K562 (cell line): ENCODE results near the gene RDH16. TPM values are rescaled to one million over a fixed set of nuclear protein-coding genes. Genes with fewer than 3 reads are reported as not detected.
A peak's percentile ranks its signal among the peaks of the same experiment; 100 is the strongest.

ENCODE experiments used
- ATAC-seq: fragments of 200-7000 bp; cut with Tn5 transposase; 3 replicates; pipeline ENCODE4 v1.9.1; 2020; ENCODE audit warnings: moderate library complexity
- BruUV-seq: library from RNA; stranded (reverse); fragments of 400-500 nt; replicated peaks from 2 replicates; lab custom pipeline; 2021; lab: Mats Ljungman, UMichigan
- CTCF ChIA-PET: fragments of 300-600 bp; formaldehyde crosslinking; extraction: SDS; loops from one replicate; lab custom pipeline; 2021; ENCODE audit warnings: low intra/inter-chr PET ratio; lab: Yijun Ruan, JAX
- POLR2A ChIA-PET: fragments of 300-600, 350-650 bp; sonication (Branson Sonifier 250); formaldehyde crosslinking; extraction: SDS; loops from one replicate; lab custom pipeline; 2021; ENCODE audit warnings: antibody characterized with exemption, inconsistent platforms; lab: Yijun Ruan, JAX
- DNase-seq, 4 experiments: peaks; one replicate each; pipeline versions ENCODE4 v3.0.0 to v3.0.0-alpha.2; 2011 to 2018; ENCODE audit warnings: low spot score in 3 of 4, mixed read lengths in 3 of 4; ENCODE audit errors: extremely low read depth in 1 of 4
- FAIRE-seq: peaks from 2 replicates; lab custom pipeline; 2011; peaks lifted over from hg19 to GRCh38; lab: Jason Lieb, UNC
- H2AFZ ChIP-seq: 2 replicates; pipeline ENCODE4 v1.6.0; 2011; ENCODE audit warnings: low read depth, low read length, control low read depth, inconsistent platforms
- H3K27ac ChIP-seq: fragments of 200-600 bp; 3 replicates; pipeline ENCODE4 v1.8.0; 2011; ENCODE audit warnings: low read depth, mild to moderate bottlenecking, control low read depth, inconsistent platforms, low read length, moderate library complexity, mixed read lengths; ENCODE audit errors: extremely low read depth
- H3K27me3 ChIP-seq, 2 experiments: fragments of 300-600 bp in 1 of 2; 2 replicates in 1 of 2; 3 replicates in 1 of 2; pipeline versions ENCODE4 v1.6.0 to v1.8.0; 2011; ENCODE audit warnings: inconsistent platforms in 2 of 2, low read length in 2 of 2, mild to moderate bottlenecking in 1 of 2, mixed read lengths in 1 of 2, moderate library complexity in 1 of 2; ENCODE audit not compliant: control insufficient read depth in 2 of 2, insufficient read depth in 2 of 2
- H3K36me3 ChIP-seq: fragments of 300-600 bp; 3 replicates; pipeline ENCODE4 v1.8.0; 2011; ENCODE audit warnings: mild to moderate bottlenecking, low read length, inconsistent platforms; ENCODE audit not compliant: control insufficient read depth, insufficient read depth
- H3K4me1 ChIP-seq, 2 experiments: fragments of 200-600 bp in 1 of 2; replicated peaks in 1 of 2; 2 replicates in 1 of 2; 3 replicates in 1 of 2; pipeline versions ENCODE4 v1.5.1 to v1.8.0; 2011; ENCODE audit warnings: inconsistent platforms in 2 of 2, low read length in 2 of 2, mild to moderate bottlenecking in 1 of 2, mixed read lengths in 1 of 2, moderate library complexity in 1 of 2; ENCODE audit not compliant: control insufficient read depth in 2 of 2, insufficient read depth in 2 of 2
- H3K4me2 ChIP-seq: 2 replicates; pipeline ENCODE4 v1.6.1; 2011; ENCODE audit warnings: low read length, control low read depth, inconsistent platforms, mixed read lengths; ENCODE audit not compliant: insufficient read depth
- H3K4me3 ChIP-seq: fragments of 200-600 bp; sonication (generic), shearing (Covaris generic); 2 replicates; pipeline ENCODE4 v1.5.1; 2016; ENCODE audit warnings: control low read depth, inconsistent platforms
- H3K79me2 ChIP-seq: fragments of 200-600 bp; 3 replicates; pipeline ENCODE4 v1.8.0; 2011; ENCODE audit warnings: low read length, inconsistent platforms; ENCODE audit not compliant: control insufficient read depth, insufficient read depth
- H3K9ac ChIP-seq, 2 experiments: 2 replicates each; pipeline versions ENCODE4 v1.6.0 to v1.6.1; 2011; ENCODE audit warnings: low read depth in 2 of 2, low read length in 2 of 2, control low read depth in 1 of 2, inconsistent platforms in 1 of 2, mild to moderate bottlenecking in 1 of 2, mixed read lengths in 1 of 2; ENCODE audit not compliant: insufficient read depth in 1 of 2
- H3K9me1 ChIP-seq: one replicate; pipeline ENCODE4 v1.6.0; 2011; ENCODE audit warnings: inconsistent platforms, mild to moderate bottlenecking, low read length, moderate library complexity; ENCODE audit not compliant: control insufficient read depth, insufficient read depth
- H3K9me3 ChIP-seq: replicated peaks from 2 replicates; pipeline ENCODE4 v1.5.1; 2011; ENCODE audit warnings: low read depth, low read length, inconsistent platforms; ENCODE audit not compliant: control insufficient read depth, insufficient read depth
- H4K20me1 ChIP-seq: replicated peaks from 2 replicates; pipeline ENCODE4 v1.6.1; 2011; ENCODE audit warnings: low read length, inconsistent platforms, mixed read lengths; ENCODE audit not compliant: control insufficient read depth, insufficient read depth
- PRMT5 ChIP-seq: sonication (generic); formaldehyde crosslinking; IDR thresholded peaks from 2 replicates; pipeline ENCODE4 v1.5.0; 2020; ENCODE audit warnings: missing genetic modification reagents
- PURB ChIP-seq: sonication (generic); formaldehyde crosslinking; IDR thresholded peaks from 2 replicates; pipeline ENCODE4 v1.9.0; 2021; ENCODE audit warnings: low read depth, mild to moderate bottlenecking, missing genetic modification reagents
- SRF ChIP-seq, 2 experiments: fragments of 250-450, 450-650 bp in 1 of 2; sonication (Bioruptor Pico) in 1 of 2; sonication (generic) in 1 of 2; formaldehyde crosslinking; IDR thresholded peaks; 2 replicates each; pipeline versions ENCODE4 v1.5.0 to v1.5.1; 2020 to 2022; ENCODE audit warnings: mild to moderate bottlenecking in 1 of 2, missing genetic modification reagents in 1 of 2
- WGBS: fragments of 100-300 bp; shearing (Covaris generic); methylation state at CpG from one replicate; pipeline ENCODE4 v1.1.6; 2016; ENCODE audit warnings: low coverage, mixed read lengths; ENCODE audit not compliant: insufficient coverage; ENCODE audit errors: missing lambda C conversion rate; 5-methylcytosine and 5-hydroxymethylcytosine counted together
- in situ Hi-C: fragments of 300-500 bp; cut with MboI; formaldehyde crosslinking; loops from 4 replicates; pipeline ENCODE4 v1.15.0; 2018; ENCODE audit warnings: inconsistent platforms, mixed read lengths
- intact Hi-C: fragments of 100-400 bp; cut with micrococcal nuclease; formaldehyde crosslinking; loops from 2 replicates; pipeline ENCODE4 v1.14.2; 2022
- polyA plus RNA-seq, 8 experiments: library from polyadenylated mRNA; depleted of rRNA in 4 of 8; stranded (reverse) in 5 of 8; unstranded in 3 of 8; fragments of >200 nt; fragmentation: Nextera tagmentation in 2 of 8; fragmentation: Illumina TruSeq in 1 of 8; extraction: Ambion mirVana in 2 of 8; extraction: Trizol in 1 of 8; gene quantifications; 2 replicates each; pipeline versions ENCODE4 v1.2.1 to v1.2.3, GENCODE V29; 2011 to 2014; ENCODE audit warnings: inconsistent platforms in 1 of 8, missing spikeins in 1 of 8
- total RNA-seq, 7 experiments: library from RNA; depleted of rRNA in 6 of 7; stranded (reverse); fragments of >200 nt in 6 of 7; fragmentation: Illumina TruSeq in 2 of 7; extraction: Trizol in 2 of 7; gene quantifications; 2 replicates each; pipeline versions ENCODE4 v1.2.1 to v1.2.3, GENCODE V29; 2011 to 2021; ENCODE audit warnings: low replicate concordance in 1 of 7
- TF ChIP-seq, protein P1 (sequence below): sonication (generic); formaldehyde crosslinking; IDR thresholded peaks from 2 replicates; pipeline ENCODE4 v1.8.0; 2022; ENCODE audit warnings: missing genetic modification reagents, mild to moderate bottlenecking, borderline replicate concordance
- TF ChIP-seq, protein P2 (sequence below), 3 experiments: IDR thresholded peaks in 2 of 3; conservative IDR thresholded peaks in 1 of 3; 2 replicates each; pipeline ENCODE4 v1.5.1; 2011 to 2012; ENCODE audit warnings: low read length in 3 of 3, mild to moderate bottlenecking in 3 of 3, control low read depth in 2 of 3, improper control_type of control experiment in 1 of 3, inconsistent platforms in 1 of 3, low read depth in 1 of 3, mixed read lengths in 1 of 3, moderate library complexity in 1 of 3; ENCODE audit not compliant: insufficient read depth in 2 of 3
- TF ChIP-seq, protein P3 (sequence below), 2 experiments: fragments of 200-800 bp in 1 of 2; sonication (Bioruptor generic) in 1 of 2; sonication (generic) in 1 of 2; formaldehyde crosslinking in 1 of 2; IDR thresholded peaks in 1 of 2; conservative IDR thresholded peaks in 1 of 2; 2 replicates each; pipeline versions ENCODE4 v1.5.0 to v1.6.1; 2016 to 2020; ENCODE audit warnings: missing compliant biosample characterization in 1 of 2, missing genetic modification characterization in 1 of 2, missing genetic modification reagents in 1 of 2

The RDH16 gene
- total and polyA plus RNA-seq, 9 of the 15 experiments (the other 6 are each of a cell fraction or from before 2014, with no cell fraction given), result 0.11 to 0.52 (median 0.22) TPM; not detected in 1

DNA sequence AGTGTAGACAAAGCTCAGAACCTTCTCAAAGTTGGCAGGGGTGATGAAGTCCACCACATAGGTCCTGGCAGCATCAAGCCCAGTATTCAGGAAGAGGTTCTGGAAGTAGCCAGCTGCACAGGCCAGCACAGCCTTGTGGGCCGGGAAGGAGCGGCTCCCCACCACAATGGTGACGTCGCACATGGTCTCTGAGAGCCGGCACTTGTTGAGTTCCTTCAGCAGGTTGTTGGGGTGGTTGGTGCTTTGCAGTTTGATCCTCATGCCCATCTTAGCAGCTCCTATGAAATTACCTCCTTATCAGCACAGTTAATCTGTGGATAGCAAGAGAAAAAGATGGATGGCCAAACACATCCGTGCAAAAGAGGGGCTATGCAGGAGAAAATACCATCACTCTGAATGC, 47.2 kb upstream of the RDH16 start:
- no peak overlapping the region for H2AFZ ChIP-seq
- H3K4me3 ChIP-seq, result no peak overlapping the region
- no peak overlapping the region for H3K27ac ChIP-seq
- H4K20me1 ChIP-seq, result no peaks in the 10 kb centered on the region; the same call in 1 of the 2 replicates
- DNase-seq (no peak), FAIRE-seq (no peak), ATAC-seq (no peak)
- CTCF ChIA-PET, result interaction anchor here (2.5 to 5.1 kb wide), 2 partner anchors 57 to 165 kb away, joined by 16 to 63 read pairs; no protein-coding TSS in a partner anchor
- BruUV-seq, result no TSS peak
- peaks cover 20 to 42% of the 10 kb centered on the region in 2 experiments; a peak in 4 of 5 replicates for H3K4me1 ChIP-seq
- POLR2A ChIA-PET, result interaction anchor here (0.9 to 2.9 kb wide), 7 partner anchors 12 to 279 kb away, joined by 3 to 23 read pairs (median 4); partner anchors contain the start of genes NACA and STAT6
- H3K9me1 ChIP-seq, result peaks cover 3% of the 10 kb centered on the region
- TF ChIP-seq SRF (CRISPR knock-in tag; IDR thresholded peaks at IDR 0.05) (0 out of 4 replicates have a peak, but pooled peaks of 1 of the 2 experiments have one; percentile 0), PRMT5 (CRISPR knock-in tag) (no peak)
- H3K27me3 ChIP-seq, result no peaks in the 10 kb centered on the region
- peaks cover 47% of the 10 kb centered on the region for H3K79me2 ChIP-seq
- intact Hi-C loops (loop anchor here (10.0 kb wide), 1 partner anchor 370 kb away; the partner anchor contains the start of gene BAZ2A), in situ Hi-C loops (loop anchor here (5.0 kb wide), 3 partner anchors 108 to 247 kb away; partner anchors contain the start of gene STAT6)
- no peak overlapping the region; the same call in 1 of the 2 replicates for H3K4me2 ChIP-seq
- 89% methylated on average over 6 of the region's 6 CpGs for WGBS
- no peak overlapping the region for H3K9ac ChIP-seq
- H3K9me3 ChIP-seq, result no peaks in the 10 kb centered on the region
- peaks cover 53% of the 10 kb centered on the region for H3K36me3 ChIP-seq

DNA sequence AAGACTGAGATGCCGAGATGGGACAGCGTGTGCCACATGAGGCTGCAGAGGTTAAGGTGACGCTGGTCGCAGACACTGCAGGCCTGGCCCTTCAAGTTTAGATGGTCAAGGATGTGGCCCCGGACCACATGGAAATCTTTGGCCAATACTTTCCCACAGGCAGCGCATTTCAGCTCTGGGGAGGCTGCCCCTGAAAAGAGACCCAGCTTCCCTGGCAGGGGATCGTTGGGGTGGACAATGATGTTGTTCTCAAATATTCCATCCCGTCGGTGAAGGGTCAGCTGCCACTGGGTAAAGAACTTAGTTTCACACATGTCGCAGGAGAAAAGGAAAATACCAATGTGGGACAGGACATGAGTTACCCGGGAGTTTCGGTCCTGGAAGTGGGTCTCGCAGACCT, 46.0 kb upstream of the RDH16 start:
- intact Hi-C loops, result loop anchor here (10.0 kb wide), 1 partner anchor 369 kb away; the partner anchor contains the start of gene BAZ2A
- 92% methylated on average over 13 of the region's 13 CpGs for WGBS
- peaks cover 61% of the 10 kb centered on the region for H3K36me3 ChIP-seq
- TF ChIP-seq, protein P1, sequence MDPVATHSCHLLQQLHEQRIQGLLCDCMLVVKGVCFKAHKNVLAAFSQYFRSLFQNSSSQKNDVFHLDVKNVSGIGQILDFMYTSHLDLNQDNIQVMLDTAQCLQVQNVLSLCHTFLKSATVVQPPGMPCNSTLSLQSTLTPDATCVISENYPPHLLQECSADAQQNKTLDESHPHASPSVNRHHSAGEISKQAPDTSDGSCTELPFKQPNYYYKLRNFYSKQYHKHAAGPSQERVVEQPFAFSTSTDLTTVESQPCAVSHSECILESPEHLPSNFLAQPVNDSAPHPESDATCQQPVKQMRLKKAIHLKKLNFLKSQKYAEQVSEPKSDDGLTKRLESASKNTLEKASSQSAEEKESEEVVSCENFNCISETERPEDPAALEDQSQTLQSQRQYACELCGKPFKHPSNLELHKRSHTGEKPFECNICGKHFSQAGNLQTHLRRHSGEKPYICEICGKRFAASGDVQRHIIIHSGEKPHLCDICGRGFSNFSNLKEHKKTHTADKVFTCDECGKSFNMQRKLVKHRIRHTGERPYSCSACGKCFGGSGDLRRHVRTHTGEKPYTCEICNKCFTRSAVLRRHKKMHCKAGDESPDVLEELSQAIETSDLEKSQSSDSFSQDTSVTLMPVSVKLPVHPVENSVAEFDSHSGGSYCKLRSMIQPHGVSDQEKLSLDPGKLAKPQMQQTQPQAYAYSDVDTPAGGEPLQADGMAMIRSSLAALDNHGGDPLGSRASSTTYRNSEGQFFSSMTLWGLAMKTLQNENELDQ, result no peak
- TF ChIP-seq, protein P2, sequence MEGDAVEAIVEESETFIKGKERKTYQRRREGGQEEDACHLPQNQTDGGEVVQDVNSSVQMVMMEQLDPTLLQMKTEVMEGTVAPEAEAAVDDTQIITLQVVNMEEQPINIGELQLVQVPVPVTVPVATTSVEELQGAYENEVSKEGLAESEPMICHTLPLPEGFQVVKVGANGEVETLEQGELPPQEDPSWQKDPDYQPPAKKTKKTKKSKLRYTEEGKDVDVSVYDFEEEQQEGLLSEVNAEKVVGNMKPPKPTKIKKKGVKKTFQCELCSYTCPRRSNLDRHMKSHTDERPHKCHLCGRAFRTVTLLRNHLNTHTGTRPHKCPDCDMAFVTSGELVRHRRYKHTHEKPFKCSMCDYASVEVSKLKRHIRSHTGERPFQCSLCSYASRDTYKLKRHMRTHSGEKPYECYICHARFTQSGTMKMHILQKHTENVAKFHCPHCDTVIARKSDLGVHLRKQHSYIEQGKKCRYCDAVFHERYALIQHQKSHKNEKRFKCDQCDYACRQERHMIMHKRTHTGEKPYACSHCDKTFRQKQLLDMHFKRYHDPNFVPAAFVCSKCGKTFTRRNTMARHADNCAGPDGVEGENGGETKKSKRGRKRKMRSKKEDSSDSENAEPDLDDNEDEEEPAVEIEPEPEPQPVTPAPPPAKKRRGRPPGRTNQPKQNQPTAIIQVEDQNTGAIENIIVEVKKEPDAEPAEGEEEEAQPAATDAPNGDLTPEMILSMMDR (IDR thresholded peaks at IDR 0.05 in 2 of 3, conservative IDR thresholded peaks at IDR 0.05 in 1 of 3; ENCODE audit: insufficient read depth in 2 of 3, low read depth in 1 of 3, low read length in 3 of 3), result no peak
- TF ChIP-seq, protein P3, sequence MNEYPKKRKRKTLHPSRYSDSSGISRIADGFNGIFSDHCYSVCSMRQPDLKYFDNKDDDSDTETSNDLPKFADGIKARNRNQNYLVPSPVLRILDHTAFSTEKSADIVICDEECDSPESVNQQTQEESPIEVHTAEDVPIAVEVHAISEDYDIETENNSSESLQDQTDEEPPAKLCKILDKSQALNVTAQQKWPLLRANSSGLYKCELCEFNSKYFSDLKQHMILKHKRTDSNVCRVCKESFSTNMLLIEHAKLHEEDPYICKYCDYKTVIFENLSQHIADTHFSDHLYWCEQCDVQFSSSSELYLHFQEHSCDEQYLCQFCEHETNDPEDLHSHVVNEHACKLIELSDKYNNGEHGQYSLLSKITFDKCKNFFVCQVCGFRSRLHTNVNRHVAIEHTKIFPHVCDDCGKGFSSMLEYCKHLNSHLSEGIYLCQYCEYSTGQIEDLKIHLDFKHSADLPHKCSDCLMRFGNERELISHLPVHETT (CRISPR knock-in tag; conservative IDR thresholded peaks at IDR 0.05 in 1 of 2, IDR thresholded peaks at IDR 0.05 in 1 of 2), result no peak
- no peak for TF ChIP-seq PURB

More for the DNA sequence above, 46.0 kb upstream of the RDH16 start:
- Histone ChIP-seq H3K27me3 (no peaks in the 10 kb centered on the region), H3K4me2 (no peak overlapping the region), H3K4me1 (peaks cover 20 to 34% of the 10 kb centered on the region in 2 experiments; a peak in 4 of 5 replicates), H2AFZ (no peak overlapping the region), H3K4me3 (no peak overlapping the region), H4K20me1 (no peaks in the 10 kb centered on the region; the same call in 1 of the 2 replicates), H3K9me1 (peaks cover 3% of the 10 kb centered on the region), H3K27ac (no peak overlapping the region), H3K9me3 (no peaks in the 10 kb centered on the region), H3K79me2 (peaks cover 55% of the 10 kb centered on the region), H3K9ac (no peak overlapping the region; a peak in 1 of 4 replicates)
- POLR2A ChIA-PET, result interaction anchor here (1.7 to 2.9 kb wide), 4 partner anchors 10 to 278 kb away, joined by 8 to 23 read pairs (median 9); partner anchors contain the start of genes NACA and STAT6
- DNase-seq (no peak), ATAC-seq (no peak), FAIRE-seq (no peak)
- CTCF ChIA-PET, result no interaction called here
- no TSS peak for BruUV-seq
- in situ Hi-C loops, result loop anchor here (5.0 kb wide), 2 partner anchors 166 to 246 kb away; no protein-coding TSS in a partner anchor
